Ureter (tissue), 1 donor: Measurements from ENCODE around the gene ZBTB8OS. TPM values are rescaled to one million over a fixed set of nuclear protein-coding genes. Genes with fewer than 3 reads are reported as not detected.
A peak's percentile ranks its signal among the peaks of the same experiment; 100 is the strongest.
"Not testable (repeated sequence)": the region's sequence is repeated elsewhere in the genome, so short reads cannot be mapped to it uniquely, and the experiment has no call there.

Experiments used
- DNase-seq: peaks from one replicate; pipeline ENCODE4 v3.0.0-alpha.2; 2020; ENCODE audit warnings: low spot score
- total RNA-seq: library from RNA; stranded (reverse); gene quantifications from one replicate; pipeline ENCODE4 v1.2.4, GENCODE V29; 2023
- donor health status: DM: yes; HTN: yes; CAD: no.

Gene ZBTB8OS
- 48.8 TPM for total RNA-seq

DNA sequence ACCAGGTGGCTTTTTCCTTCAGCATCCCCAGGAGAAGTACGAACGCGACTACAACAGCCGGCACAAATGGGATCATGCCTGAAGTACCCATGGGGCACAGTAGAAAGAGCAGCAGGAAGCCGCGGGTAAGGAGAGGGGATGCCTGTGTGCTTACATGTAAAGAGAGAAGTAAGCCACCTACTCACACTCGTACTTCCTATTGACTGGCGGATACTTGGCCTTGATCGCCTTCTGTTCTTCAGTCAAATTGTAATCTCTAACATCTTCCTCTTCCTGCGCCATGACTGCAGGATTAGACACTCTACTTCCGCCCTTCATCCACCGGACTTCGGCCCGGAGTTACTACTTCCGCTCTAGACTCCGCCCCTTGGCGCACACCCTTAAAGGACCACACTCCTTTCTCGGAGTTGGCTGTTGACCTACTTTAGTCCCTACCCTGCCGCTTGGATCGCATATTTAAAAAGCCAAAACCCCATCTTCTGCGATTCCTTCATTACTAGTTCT lies at the start of gene ZBTB8OS:
Gene ZBTB8OS (minus strand): TSS at position 303 of the 504 bp plus-strand sequence. CDS start 21 bp downstream, at position 282.
- DNase-seq = peak; percentile 92

GRCh38 chr1:32696996-32697395 lies 46.6 kb upstream of the ZBTB8OS start:
- not testable (repeated sequence) for DNase-seq

- DNase-seq = no peak
Measured at GRCh38 chr1:32696041-32696440, 45.7 kb upstream of the ZBTB8OS start.

DNA sequence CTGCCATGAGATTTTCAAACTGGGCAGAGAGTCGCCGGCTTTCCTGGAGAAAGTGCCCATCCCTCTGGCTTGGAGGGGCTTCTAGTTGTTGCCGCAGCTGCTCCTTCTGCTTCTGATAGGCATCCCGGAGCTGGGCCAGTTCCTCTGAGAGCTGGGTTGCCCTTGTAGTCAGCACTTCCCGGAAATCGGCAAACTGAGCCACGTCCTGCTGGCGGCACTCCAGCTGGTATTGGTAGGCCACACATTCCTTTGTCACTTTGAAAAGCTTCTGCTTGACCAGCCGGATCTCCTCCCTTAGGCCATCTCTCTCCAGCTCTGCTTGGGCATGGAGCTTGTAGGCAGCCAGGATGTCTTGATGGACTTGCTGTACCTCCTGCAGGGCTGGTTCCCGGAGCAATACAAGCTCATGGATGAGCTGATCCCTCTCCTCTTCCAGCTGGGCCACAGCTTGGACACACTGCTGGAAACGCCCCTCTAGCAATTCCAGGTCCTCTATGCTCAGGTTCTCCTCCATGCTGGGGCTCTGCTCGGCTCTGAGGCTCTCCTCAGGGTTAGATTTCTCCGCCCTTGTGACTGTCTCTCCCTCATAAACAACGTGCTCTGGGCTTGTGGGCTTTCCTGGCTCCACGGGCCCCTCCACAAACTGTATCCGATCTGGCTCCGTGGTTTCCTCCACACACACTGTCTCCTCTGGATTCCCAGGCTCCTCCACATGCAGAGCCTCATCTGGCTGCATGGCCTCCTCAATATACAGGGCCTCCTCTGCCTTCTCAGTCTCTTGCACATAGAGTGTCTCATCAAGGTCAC lies 45.0 kb upstream of the ZBTB8OS start:
- peak; percentile 74 for DNase-seq

DNA sequence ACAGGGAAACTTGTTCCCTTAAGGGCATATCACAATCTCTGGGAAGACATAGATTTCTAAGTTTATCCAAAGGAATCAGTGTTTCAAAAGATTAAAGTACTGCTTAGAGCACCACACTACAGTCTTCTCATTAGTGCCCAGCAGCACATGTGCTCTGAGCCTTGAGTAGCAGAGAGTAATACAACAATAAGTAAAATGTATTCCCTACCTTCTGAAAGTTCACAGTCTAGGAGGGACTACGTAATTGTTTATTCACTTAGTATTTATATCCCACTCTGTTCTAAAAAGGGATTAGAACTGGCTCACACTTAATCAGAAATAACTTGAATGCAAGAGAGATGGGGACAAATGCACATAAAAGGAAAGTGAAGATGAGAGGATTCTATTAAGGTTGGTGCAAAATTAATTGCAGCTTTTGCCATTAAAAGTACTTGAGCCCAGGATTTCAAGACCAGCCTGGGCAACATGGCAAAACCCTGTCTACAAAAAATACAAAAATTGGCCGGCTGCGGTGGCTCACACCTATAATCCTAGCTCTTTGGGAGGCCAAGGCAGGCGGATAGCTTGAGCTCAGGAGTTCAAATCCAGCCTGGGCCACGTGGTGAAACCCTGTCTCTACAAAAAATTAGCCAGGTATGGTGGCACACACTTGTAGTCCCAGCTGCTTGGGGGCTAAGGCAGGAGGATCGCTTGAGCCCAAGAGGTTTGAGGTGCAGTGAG lies 43.3 kb upstream of the ZBTB8OS start:
- DNase-seq = no peak

DNA sequence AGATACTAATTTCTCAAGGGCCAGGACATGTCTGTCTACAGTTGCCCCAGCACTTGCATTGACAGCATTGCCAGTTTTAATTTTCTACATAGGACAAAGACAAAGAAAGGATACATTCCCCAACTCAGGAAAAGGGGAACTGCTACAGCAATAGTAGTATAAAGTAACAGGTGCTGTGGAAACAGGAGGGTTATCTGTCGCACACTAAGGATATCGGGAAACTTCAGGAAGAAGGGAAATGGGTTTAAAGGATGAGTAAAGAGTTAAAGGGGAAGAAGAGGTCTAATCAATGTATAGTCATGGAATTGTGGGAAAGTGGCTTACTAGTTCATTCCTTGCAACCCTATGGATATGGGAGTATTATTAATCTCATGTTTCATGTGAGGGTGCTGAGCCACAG lies 36.0 kb upstream of the ZBTB8OS start:
- no peak for DNase-seq

DNA sequence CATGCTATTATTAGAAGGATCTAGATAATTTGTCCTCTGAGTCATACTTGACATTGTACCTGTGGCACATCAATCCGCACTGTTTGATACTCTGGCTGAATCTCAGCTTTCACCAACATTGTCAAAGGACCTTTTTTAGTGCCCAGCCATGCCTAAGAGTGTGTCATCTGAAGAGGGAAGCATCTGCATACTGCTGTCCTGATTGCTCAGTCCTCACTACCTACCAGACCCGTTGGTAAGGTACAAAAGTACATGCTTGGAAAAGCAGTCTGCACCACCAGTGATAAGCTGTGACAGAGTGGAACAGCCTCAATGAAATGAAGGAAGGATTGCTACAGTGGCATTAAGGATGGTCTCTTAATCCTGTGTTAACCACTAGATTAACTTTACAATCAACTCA lies 35.1 kb upstream of the ZBTB8OS start:
- no peak for DNase-seq

GRCh38 chr1:32684167-32684811 lies 33.9 kb upstream of the ZBTB8OS start:
- DNase-seq = peak; percentile 50

GRCh38 chr1:32683397-32683796 lies 33.0 kb upstream of the ZBTB8OS start:
- DNase-seq = no peak

DNA sequence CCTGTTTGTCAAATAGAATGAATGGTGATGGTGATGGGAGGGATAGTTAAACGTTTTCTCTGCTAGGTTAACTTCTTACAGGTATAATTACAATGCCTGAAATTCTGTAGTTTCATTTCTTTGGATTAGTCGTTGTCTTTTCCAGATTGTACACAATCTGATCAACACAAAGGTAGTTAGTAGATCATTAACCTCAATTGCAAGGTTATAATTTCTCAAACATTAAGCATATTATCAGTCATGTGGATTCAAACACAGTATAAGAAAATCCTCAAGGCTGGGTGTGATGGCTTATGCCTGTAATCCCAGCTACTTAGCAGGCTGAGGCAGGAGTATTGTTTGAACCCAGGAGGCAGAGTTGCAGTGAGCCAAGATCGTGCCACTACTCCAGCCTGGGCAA lies 31.6 kb upstream of the ZBTB8OS start:
- DNase-seq = no peak

GRCh38 chr1:32681509-32681908 lies 31.2 kb upstream of the ZBTB8OS start:
- DNase-seq = peak; percentile 33

- DNase-seq = no peak
Measured at GRCh38 chr1:32680642-32681041, 30.3 kb upstream of the ZBTB8OS start.

GRCh38 chr1:32679993-32680392 lies 29.6 kb upstream of the ZBTB8OS start:
- DNase-seq = not testable (repeated sequence)

- peak; percentile 19 for DNase-seq
Measured at GRCh38 chr1:32676945-32677344, 26.6 kb upstream of the ZBTB8OS start.

DNA sequence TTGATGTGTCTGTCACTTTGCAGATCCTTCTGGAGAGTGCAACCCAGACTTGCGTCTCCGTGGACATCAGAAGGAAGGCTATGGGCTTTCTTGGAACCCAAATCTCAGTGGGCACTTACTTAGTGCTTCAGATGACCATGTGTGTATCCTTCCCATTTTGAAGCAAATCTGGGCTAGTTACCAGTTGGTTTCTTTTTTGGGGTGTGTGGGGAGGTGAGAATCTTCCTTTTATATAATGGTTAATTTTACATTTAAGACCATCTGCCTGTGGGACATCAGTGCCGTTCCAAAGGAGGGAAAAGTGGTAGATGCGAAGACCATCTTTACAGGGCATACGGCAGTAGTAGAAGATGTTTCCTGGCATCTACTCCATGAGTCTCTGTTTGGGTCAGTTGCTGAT lies 18.4 kb upstream of the ZBTB8OS start:
- not testable (repeated sequence) for DNase-seq

- DNase-seq = peak; percentile 25
Measured at GRCh38 chr1:32666901-32667566, 16.7 kb upstream of the ZBTB8OS start.

DNA sequence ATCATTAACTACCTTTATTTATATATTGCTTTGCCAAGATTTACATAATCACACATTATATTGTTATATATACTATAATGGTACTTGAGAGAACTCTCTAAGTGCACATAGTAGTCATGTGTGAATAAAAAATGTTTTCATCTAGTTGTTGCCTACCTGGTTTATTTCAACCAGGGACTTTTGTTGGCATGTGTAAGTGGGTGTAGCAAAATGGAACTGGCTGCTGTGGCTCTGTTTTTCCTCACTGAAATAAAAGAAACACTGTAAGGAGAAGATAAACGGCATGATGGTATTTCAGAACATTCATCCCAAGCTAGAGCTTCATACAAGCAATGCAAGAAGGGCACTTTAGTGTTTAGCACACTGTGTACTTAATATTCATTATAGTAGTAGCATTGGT lies 15.6 kb upstream of the ZBTB8OS start:
- no peak for DNase-seq

- no peak for DNase-seq
Measured at GRCh38 chr1:32659581-32659980, 9.2 kb upstream of the ZBTB8OS start.

- DNase-seq = no peak
Measured at GRCh38 chr1:32652244-32652962, 2.1 kb upstream of the ZBTB8OS start.

DNA sequence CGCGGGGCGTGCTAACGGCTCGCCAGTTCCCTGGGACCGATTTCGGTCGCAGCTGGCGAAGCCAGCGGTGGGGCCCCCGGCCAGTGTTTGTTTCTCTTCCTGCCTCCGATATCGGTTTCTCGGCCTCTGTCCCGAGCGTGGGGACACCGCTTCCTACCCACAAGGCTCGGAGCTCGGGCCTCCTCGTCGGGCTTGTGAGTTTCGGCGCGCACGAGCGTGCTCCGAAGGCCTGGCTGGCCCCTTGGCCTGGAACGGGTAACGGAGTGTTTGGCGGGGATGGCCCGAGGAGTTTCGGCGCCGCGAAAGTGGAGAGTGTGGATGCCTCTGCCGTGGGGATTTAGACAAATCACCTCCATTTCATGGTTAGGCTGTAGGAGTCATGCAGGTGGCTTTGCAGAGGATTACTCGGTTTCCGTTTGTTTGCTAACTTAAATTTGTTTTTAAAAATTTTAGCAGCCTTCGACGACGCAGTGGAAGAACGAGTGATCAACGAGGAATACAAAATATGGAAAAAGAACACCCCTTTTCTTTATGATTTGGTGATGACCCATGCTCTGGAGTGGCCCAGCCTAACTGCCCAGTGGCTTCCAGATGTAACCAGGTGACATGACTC lies 1.2 kb upstream of the ZBTB8OS start:
- no peak for DNase-seq
